Memory B cell (primary cell): Measurements from ENCODE around the gene NPHP4.

Experiments used
- ATAC-seq: fragments of 150-1000 bp; cut with Tn5 transposase; 2 replicates; pipeline ENCODE4 v1.10.0; 2021; ENCODE audit warnings: low read depth, mild to moderate bottlenecking, moderate library complexity
- DNase-seq, 2 donors: peaks; one replicate each; pipeline ENCODE4 v3.0.0; 2022; ENCODE audit warnings: low spot score in 2 of 2
- H3K27ac Mint-ChIP-seq: one replicate; pipeline ENCODE4 v1.8.0; 2022; ENCODE audit warnings: mild to moderate bottlenecking, moderate library complexity, mixed read lengths
- H3K27me3 Mint-ChIP-seq: one replicate; pipeline ENCODE4 v1.8.0; 2022; ENCODE audit warnings: mixed read lengths
- H3K36me3 Mint-ChIP-seq: one replicate; pipeline ENCODE4 v1.8.0; 2022; ENCODE audit warnings: mild to moderate bottlenecking, mixed read lengths
- H3K4me1 Mint-ChIP-seq: one replicate; pipeline ENCODE4 v1.8.0; 2022; ENCODE audit warnings: mixed read lengths
- H3K4me3 Mint-ChIP-seq: one replicate; pipeline ENCODE4 v1.8.0; 2022; ENCODE audit warnings: mild to moderate bottlenecking, moderate library complexity, mixed read lengths
- H3K9me3 Mint-ChIP-seq: one replicate; pipeline ENCODE4 v1.8.0; 2022; ENCODE audit warnings: mixed read lengths

The NPHP4 gene

GRCh38 chr1:5971471-5972197 is 20.6 kb downstream of the NPHP4 start:
- Mint-ChIP-seq H3K9me3 (no peaks in the 10 kb centered on the region), H3K4me3 (no peak overlapping the region), H3K4me1 (no peaks in the 10 kb centered on the region), H3K27me3 (no peaks in the 10 kb centered on the region), H3K36me3 (no peaks in the 10 kb centered on the region), H3K27ac (no peak overlapping the region)
- no peak for DNase-seq
- ATAC-seq = no peak

- H3K36me3 Mint-ChIP-seq = peaks cover 2% of the 10 kb centered on the region
- H3K27me3 Mint-ChIP-seq = no peaks in the 10 kb centered on the region
- H3K4me3 Mint-ChIP-seq = no peak overlapping the region
- DNase-seq = no peak
- ATAC-seq = no peak
- no peak overlapping the region for H3K27ac Mint-ChIP-seq
- no peaks in the 10 kb centered on the region for H3K9me3 Mint-ChIP-seq
- no peaks in the 10 kb centered on the region for H3K4me1 Mint-ChIP-seq
Observed at GRCh38 chr1:5970610-5971273, 21.5 kb downstream of the NPHP4 start.

- Mint-ChIP-seq H3K4me3 (no peak overlapping the region), H3K4me1 (no peaks in the 10 kb centered on the region), H3K27ac (no peak overlapping the region), H3K27me3 (no peaks in the 10 kb centered on the region), H3K9me3 (no peaks in the 10 kb centered on the region), H3K36me3 (peaks cover 4% of the 10 kb centered on the region)
- DNase-seq (no peak), ATAC-seq (no peak)
Observed at GRCh38 chr1:5969168-5969567, 23.1 kb downstream of the NPHP4 start.

GRCh38 chr1:5968161-5968736 is 24.0 kb downstream of the NPHP4 start:
- Mint-ChIP-seq H3K36me3 (peaks cover 4% of the 10 kb centered on the region), H3K4me1 (no peaks in the 10 kb centered on the region), H3K27ac (no peak overlapping the region), H3K9me3 (no peaks in the 10 kb centered on the region), H3K4me3 (no peak overlapping the region), H3K27me3 (no peaks in the 10 kb centered on the region)
- ATAC-seq (no peak), DNase-seq (no peak)

GRCh38 chr1:5967351-5968160 is 24.7 kb downstream of the NPHP4 start:
- DNase-seq (no peak), ATAC-seq (no peak)
- H3K9me3 Mint-ChIP-seq = no peaks in the 10 kb centered on the region
- no peaks in the 10 kb centered on the region for H3K27me3 Mint-ChIP-seq
- H3K4me3 Mint-ChIP-seq = no peak overlapping the region
- H3K4me1 Mint-ChIP-seq = no peaks in the 10 kb centered on the region
- no peak overlapping the region for H3K27ac Mint-ChIP-seq
- peaks cover 4% of the 10 kb centered on the region for H3K36me3 Mint-ChIP-seq

GRCh38 chr1:5966543-5967205 is 25.6 kb downstream of the NPHP4 start:
- ATAC-seq (no peak), DNase-seq (no peak)
- Mint-ChIP-seq H3K27me3 (no peaks in the 10 kb centered on the region), H3K27ac (no peak overlapping the region), H3K4me1 (no peaks in the 10 kb centered on the region), H3K4me3 (no peak overlapping the region), H3K36me3 (peaks cover 6% of the 10 kb centered on the region), H3K9me3 (no peaks in the 10 kb centered on the region)

GRCh38 chr1:5965586-5966131 is 26.6 kb downstream of the NPHP4 start:
- Mint-ChIP-seq H3K27ac (no peak overlapping the region), H3K4me3 (no peak overlapping the region), H3K9me3 (no peaks in the 10 kb centered on the region), H3K4me1 (no peaks in the 10 kb centered on the region), H3K27me3 (no peaks in the 10 kb centered on the region), H3K36me3 (peaks cover 11% of the 10 kb centered on the region)
- ATAC-seq (no peak), DNase-seq (no peak)

- H3K4me3 Mint-ChIP-seq = no peak overlapping the region
- H3K9me3 Mint-ChIP-seq = no peaks in the 10 kb centered on the region
- no peak for DNase-seq
- H3K36me3 Mint-ChIP-seq = peaks cover 15% of the 10 kb centered on the region
- no peak for ATAC-seq
- no peaks in the 10 kb centered on the region for H3K27me3 Mint-ChIP-seq
- no peaks in the 10 kb centered on the region for H3K4me1 Mint-ChIP-seq
- H3K27ac Mint-ChIP-seq = no peak overlapping the region
Observed at GRCh38 chr1:5962265-5963105, 29.7 kb downstream of the NPHP4 start.

GRCh38 chr1:5961601-5962000 is 30.6 kb downstream of the NPHP4 start:
- H3K9me3 Mint-ChIP-seq = no peaks in the 10 kb centered on the region
- no peak overlapping the region for H3K27ac Mint-ChIP-seq
- H3K4me1 Mint-ChIP-seq = no peaks in the 10 kb centered on the region
- no peak for ATAC-seq
- no peaks in the 10 kb centered on the region for H3K27me3 Mint-ChIP-seq
- peaks cover 20% of the 10 kb centered on the region for H3K36me3 Mint-ChIP-seq
- no peak for DNase-seq
- H3K4me3 Mint-ChIP-seq = no peak overlapping the region

- Mint-ChIP-seq H3K4me3 (no peak overlapping the region), H3K27ac (no peak overlapping the region), H3K9me3 (no peaks in the 10 kb centered on the region), H3K36me3 (peaks cover 18% of the 10 kb centered on the region), H3K27me3 (no peaks in the 10 kb centered on the region), H3K4me1 (peaks cover 2% of the 10 kb centered on the region)
- DNase-seq (no peak), ATAC-seq (no peak)
Observed at GRCh38 chr1:5960336-5960735, 31.9 kb downstream of the NPHP4 start.

GRCh38 chr1:5959667-5960230 is 32.5 kb downstream of the NPHP4 start:
- ATAC-seq (no peak), DNase-seq (no peak)
- Mint-ChIP-seq H3K9me3 (no peaks in the 10 kb centered on the region), H3K27ac (no peak overlapping the region), H3K36me3 (peaks cover 21% of the 10 kb centered on the region), H3K4me3 (no peak overlapping the region), H3K4me1 (peaks cover 7% of the 10 kb centered on the region), H3K27me3 (no peaks in the 10 kb centered on the region)

GRCh38 chr1:5959087-5959486 is 33.1 kb downstream of the NPHP4 start:
- no peak for DNase-seq
- peaks cover 11% of the 10 kb centered on the region for H3K4me1 Mint-ChIP-seq
- no peak for ATAC-seq
- peaks cover 21% of the 10 kb centered on the region for H3K36me3 Mint-ChIP-seq
- peaks cover 2% of the 10 kb centered on the region for H3K9me3 Mint-ChIP-seq
- no peaks in the 10 kb centered on the region for H3K27me3 Mint-ChIP-seq
- H3K4me3 Mint-ChIP-seq = no peak overlapping the region
- H3K27ac Mint-ChIP-seq = no peak overlapping the region
